CD4-positive, alpha-beta T cell treated with Interleukin-4 for 1 hour (primary cell): ENCODE measurements around the gene NRF1.
"Not testable (repeated sequence)": the region's sequence is repeated elsewhere in the genome, so short reads cannot be mapped to it uniquely, and the experiment has no call there.

Experiments
- DNase-seq, 2 donors: peaks; one replicate each; pipeline ENCODE4 v3.0.0-alpha.2; 2020 to 2022

The NRF1 gene

DNA sequence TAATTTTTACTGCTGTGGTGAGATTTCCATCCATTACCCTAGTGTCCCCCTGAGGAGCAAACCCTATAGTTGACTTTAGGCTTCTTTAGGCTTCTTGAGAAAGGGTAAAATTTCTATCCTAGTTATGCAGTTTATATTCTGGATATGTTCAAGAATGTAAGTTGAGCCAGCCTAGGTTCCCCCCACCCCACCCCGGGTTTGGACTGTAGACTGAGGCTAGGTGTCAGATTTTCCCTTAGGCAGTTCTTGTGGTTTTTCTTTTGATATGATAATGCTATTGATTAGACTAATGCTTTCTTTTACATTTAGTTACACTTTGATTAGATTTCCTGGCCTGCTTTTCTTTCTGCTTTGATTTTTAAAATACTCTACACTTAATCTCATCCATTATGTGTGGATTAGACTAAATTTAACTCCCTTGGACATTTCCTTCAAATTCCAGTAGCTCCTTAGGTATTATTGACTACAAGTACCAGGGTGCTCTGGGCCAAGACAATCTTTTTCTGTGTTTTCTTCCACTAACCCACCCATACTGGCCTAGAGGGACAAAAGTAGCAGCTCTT lies 37.7 kb downstream of the NRF1 start:
- no peak for DNase-seq

DNA sequence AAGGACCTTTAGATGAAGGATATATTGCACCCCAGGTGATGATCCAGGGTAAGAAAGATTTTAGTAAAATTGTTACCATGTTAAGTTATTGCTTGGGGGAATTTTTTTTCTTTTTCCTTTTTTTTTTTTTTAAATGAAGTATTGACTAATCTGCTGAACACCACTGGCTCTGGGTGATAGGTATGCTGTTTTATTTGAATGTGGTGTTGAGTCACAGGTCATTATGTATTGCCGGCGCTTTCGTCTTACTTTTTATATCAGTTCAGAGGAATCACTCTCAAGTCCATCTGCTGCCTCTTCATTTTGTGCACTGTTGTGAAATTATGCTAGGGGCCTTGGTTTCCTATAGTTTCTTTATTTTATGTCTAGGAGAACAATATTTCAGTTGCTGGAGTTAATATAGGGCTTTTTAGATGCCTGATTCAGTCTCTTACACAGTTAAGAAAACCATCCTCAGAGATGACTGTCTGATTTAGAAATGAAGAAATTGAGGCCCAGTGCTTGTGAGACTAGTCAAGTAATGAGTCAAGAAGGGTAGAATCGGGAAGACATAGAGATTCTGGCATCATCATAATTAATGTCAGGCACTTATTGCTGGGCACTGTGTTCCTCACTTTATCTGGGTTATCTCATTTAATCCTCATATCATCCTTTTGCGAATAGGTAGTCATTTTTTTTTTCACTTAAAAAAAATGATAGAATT lies 38.7 kb downstream of the NRF1 start:
- no peak for DNase-seq

DNA sequence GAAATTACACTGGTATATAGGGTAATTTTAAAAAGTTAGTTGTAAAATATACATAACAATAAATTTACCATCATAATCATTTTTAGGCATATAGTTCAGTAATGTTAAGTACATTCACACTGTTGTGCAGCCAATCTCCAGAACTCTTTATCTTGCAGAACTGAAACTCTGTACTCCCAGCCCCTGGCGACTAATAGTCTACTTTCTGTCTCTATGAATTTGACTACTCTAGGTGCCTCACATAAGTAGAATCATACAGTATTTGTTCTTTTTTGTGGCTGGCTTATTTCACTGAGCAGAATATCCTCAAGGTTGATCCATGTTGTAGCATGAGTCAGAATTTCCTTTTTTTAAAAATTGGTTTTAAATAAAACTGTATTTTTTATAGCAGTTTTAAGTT lies 41.4 kb downstream of the NRF1 start:
- DNase-seq, result no peak

DNA sequence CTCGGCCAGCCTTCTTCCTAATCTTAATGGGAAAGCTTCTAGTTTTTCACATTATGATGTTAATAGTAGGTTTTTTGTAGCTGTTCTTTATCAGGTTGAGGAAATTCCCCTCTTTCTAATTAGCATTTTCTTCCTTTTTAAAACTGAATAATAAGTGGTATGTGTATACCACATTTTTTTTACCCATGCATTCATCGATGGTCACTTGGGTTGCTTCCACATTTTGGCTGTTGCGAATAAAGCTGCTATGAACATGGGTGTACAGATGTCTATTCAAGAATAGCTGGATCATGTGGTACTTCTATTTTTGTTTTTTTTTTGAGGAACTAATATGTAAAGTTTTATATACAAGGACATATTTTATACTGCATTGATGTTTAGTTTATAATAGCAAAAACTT lies 44.3 kb downstream of the NRF1 start:
- no peak for DNase-seq

DNA sequence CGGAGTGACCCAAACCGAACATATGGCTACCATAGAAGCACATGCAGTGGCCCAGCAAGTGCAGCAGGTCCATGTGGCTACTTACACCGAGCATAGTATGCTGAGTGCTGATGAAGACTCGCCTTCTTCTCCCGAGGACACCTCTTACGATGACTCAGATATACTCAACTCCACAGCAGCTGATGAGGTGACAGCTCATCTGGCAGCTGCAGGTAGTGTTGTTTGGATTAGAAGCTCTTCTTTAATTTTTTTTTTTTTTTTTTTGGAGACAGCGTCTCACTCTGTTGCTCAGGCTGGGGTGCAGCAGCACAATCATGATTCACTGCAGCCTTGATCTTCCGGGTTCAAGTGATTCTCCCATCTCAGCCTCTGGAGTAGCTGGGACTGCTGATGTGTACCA lies 45.8 kb downstream of the NRF1 start:
- DNase-seq, result no peak

DNA sequence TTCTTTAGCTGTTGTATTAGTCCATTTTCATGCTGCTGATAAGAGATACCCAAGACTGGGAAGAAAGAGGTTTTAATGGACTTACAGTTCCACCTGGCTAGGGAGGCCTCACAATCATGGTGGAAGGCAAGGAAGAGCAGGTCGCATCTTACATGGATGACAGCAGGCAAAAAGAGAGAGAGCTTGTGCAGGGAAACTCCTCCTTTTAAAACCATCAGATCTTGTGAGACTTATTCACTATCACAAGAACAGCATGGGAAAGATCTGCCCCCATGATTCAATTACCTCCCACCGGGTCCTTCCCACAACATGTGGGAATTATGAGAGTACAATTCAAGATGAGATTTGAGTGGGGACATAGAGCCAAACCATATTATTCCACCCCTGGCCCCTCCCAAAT lies 48.4 kb downstream of the NRF1 start:
- DNase-seq, result not testable (repeated sequence)

DNA sequence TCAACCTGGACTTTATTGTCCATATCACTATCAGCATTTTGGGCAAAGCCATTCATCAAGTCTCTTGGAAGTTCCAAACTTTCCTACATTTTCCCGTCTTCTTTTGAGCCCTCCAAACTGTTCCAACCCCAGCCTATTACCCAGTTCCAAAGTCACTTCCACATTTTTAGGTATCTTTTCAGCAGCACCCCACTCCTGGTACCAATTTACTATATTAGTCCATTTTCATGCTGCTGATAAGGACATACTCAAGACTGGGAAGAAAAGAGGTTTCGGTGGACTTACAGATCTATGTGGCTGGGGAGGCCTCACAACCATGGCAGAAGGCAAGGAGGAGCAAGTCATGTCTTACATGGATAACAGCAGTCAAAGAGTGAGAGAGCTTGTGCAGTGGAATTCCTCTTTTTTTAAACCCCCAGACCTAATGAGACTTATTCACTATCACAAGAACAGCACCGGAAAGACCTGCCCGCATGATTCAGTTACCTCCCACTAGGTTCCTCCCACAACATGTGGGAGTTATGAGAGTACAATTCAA lies 50.2 kb downstream of the NRF1 start:
- DNase-seq, result no peak

DNA sequence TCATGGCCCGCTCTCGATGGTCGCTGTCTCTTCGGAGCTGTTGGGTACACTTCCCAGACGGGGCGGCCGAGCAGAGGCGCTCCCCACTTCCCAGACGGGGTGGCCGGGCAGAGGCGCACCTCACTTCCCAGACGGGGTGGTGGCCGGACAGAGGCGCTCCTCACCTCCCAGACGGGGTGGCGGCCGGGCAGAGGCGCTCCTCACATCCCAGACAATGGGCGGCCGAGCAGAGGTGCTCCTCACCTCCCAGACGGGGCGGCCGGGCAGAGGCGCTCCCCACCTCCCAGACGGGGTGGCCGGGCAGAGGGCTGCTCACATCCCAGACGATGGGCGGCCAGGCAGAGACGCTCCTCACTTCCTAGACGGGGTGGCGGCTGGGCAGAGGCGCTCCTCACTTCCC lies 51.7 kb downstream of the NRF1 start:
- DNase-seq, result not testable (repeated sequence)

DNA sequence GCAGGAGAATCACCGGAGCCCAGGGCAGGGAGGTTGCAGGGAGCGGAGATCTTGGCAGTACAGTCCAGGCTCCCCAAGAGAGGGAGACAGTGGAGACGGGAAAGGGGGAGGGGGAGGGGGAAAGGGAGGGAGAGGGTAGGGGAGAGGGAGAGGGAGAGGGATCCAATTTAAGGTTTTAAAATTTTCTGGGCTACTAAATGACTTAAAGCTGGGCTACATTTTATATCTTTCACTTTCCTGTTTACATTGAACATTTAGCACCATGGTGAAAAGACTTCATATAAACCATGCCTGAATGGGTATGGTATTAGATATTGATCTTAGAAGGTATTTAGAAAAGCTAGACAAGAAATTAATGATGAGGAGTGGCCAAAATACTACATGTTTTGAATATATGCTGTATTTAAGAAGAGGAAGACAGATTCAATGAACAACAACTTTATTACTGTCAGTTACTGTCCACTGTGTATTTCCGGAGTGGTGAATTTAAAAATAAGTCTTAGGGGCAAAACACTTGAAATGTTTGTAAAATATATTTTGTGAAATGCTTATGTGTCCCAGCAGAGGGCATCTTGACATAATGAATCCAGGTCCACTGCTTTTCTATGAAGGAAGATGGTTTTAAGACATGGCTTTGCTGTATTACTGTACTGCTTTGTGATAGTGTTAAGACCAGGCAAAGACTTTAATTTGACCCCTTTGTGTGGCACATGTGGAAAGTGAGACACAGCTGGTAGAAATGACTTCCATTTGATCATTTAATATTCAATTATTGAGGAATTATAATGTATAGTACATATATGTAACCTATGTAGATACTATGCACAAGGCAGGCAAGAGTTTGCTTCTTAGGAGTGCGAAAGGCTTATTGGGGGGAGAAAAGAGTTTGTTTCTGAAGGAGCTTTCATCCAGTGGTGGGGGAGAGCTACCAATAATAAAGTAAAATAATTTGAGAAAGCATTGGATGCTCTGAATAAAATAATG lies 52.8 kb downstream of the NRF1 start:
- peak in 1 of 2 donors; percentile 28 for DNase-seq

DNA sequence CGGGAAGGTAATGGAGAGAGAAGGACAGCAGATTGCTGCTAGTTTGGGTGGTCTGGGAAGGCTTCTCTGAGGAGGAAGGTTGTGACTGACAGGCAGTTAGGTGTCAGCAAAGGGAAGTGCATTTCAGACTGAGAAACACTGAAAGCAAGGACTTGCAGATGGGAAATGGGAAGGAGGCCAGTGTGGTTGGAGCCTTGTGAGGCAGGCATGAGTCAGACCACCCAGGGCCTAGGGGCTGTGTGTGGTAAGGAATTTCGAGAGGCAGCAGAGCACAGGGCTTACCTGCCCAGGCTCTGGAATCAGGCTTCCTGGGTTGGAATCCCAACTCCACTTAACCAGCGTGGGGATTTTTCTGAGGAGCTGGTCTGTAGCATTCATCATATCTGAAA lies 53.5 kb downstream of the NRF1 start:
- no peak for DNase-seq

DNA sequence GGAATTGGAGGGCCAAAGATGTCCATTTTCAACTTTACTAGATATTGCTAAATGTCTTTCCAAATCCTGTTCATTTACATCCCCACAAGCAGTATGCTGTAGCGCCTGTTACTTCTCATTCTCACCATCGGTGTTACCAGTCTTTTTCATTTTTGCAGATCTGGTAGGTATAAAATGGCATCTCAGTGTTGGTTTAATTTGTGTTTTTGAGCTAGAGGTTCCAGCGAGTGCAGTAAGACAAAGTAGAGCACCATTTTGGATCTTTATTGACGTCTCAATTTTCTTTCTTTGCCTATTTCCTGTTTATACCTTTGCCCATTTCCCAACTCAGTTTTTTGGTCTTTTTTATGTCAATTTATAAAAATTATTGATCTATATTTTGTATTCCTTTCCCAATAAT lies 55.6 kb downstream of the NRF1 start:
- no peak for DNase-seq

DNA sequence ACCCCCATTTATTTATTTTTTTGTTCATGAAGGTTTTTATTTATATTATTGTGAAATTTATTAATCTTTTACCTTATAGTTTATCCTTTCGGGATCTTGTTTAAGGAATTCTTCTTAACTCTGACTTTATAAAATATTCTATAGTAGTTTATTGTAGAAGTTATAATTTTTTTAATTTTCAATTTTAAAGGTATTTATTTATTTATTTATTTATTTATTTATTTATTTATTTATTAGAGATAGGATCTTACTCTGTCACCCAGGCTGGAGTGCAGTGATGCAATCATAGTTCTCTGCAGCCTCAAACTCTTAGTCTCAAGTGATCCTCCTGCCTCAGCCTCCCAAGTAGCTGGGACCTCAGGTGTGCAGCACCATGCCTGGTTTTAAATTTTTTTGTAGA lies 56.0 kb downstream of the NRF1 start:
- DNase-seq, result no peak

DNA sequence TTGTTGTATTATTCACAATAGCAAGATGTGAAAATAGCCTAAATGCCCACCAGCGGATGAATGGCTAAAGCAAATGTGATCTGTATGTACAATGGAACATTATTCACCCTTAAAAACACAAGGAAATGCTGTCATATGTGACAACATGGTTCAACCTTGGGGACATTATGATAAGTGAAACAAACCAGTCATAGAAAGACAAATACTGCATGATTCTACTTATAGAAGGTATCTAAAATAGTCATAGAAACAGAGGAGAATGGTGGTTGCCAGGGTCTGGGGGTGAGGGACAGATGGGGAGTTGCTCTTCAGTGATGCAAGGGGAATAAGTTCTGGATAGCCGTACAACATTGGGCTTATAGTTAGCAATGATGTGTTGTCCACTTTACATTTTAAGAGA lies 58.4 kb downstream of the NRF1 start:
- DNase-seq, result no peak

DNA sequence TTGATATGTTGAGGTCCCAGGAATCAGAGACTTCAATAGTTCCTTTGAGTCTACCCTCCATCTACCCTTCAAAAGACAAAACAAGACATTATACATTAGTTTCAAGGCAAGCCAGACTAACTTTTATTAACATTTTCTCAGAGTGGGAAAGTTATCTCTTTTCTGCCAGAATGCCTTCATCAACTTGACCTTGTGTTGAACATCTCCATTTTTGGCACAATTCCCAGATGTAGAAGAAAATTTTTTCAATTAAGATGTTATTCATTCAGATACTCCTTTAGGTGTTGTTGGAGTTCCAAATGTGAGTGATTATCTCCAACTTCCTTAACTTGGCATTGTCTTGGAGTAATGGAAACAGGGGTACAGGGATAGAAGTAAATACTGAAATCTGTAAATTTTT lies 59.1 kb downstream of the NRF1 start:
- no peak for DNase-seq

DNA sequence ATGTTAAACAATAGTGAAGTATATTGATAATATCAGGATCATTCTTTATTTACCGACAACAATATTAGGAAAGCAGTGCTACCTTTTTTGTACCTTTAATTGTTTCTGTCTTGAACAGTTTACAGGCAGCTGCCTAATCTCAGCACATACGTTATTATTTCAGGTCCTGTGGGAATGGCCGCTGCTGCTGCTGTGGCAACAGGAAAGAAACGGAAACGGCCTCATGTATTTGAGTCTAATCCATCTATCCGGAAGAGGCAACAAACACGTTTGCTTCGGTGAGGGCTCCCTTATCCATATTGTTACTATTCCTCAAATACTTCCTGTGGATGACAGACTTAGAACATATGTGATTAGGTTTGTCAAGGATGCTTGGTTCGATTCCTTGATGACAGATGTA lies 59.7 kb downstream of the NRF1 start:
- DNase-seq, result no peak

DNA sequence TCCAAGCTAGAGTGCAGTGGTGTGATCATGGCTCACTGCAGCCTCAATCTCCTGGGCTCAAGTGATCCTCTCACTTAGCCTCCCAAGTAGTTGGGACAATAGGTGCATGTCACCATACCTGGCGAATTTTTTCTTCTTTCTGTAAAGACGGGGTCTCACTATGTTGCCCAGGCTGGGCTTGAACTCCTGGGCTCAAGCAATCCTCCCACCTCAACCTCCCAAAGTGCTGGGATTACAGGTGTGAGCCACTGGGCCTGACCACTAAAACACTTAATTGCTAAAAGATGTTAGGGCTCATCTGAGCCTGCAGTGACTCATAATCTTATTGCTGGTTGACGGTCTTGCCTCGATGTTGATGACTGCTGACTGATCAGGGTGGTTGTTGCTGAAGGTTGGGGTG lies 63.0 kb downstream of the NRF1 start:
- DNase-seq, result not testable (repeated sequence)

DNA sequence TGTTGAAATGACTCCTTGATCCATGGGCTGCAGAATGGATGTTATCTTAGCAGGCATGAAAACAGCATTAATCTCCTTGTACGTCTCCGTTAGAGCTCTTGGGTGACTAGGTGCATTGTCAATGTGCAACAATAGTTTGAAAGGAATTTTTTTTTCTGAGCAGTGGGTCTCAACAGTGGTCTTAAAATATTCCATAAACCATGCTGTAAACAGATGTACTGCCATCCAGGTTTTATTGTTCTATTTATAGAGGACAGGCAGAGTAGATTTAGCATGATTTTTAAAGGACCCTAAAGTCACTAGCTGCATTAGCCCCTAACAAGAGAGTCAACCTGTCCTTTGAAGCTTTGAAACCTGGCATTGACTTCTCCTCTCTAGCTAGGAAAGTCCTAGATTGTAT lies 64.0 kb downstream of the NRF1 start:
- DNase-seq, result no peak

DNA sequence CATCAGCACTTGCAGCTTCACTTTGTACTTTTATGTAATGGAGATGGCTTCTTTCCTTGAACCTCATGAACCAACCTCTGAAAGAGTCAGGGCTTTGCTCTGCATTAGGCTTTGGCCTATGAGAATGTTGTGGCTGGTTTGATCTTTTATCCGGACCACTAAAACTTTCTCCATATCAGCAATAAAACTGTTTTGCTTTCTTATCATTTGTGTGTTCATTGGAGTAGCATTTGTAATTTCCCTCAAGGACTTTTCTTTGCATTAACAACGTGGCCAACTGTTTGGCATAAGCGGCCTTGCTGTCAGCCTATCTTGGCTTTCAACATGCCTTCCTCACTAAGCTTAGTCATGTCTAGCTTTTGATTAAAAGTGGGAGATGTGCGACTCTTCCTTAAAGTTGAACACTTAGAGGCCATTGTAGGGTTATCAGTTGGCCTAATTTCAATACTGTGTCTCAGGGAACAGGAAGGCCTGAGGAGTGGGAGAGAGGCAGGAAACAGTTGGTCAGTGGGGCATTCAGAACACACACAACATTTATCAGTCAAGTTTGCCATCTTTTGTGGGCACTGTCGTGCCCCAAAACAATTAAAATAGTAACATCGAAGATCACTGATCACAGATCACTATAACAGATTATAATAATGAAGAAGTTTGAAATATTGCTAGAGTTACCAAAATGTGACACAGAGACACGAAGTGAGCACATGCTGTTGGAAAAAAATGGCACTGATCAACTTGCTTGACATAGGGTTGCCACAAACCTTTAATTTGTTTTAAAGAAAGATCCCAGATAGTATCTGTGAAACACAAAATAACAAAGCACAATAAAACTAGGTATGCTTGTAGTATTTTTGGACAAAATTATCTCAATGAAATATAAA lies 64.7 kb downstream of the NRF1 start:
- DNase-seq, result no peak

DNA sequence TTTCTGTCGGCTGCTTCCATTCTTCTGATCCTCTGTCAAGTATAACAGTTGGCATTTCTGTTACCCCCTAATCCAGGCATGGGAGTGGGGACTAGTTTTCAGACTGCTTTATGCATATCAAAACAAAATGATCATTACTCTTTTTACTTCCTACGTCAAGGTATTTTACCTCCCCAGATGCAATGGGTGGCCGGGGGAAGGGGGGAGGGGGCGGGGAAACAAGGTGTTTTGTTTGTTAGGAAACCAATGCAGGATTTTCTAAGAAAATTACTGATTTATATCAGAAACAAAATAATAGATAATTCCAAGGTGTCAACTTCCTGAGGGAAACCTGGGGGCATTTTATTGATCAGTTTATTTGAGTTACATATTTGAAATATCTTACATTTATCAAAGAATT lies 66.3 kb downstream of the NRF1 start:
- DNase-seq, result no peak

DNA sequence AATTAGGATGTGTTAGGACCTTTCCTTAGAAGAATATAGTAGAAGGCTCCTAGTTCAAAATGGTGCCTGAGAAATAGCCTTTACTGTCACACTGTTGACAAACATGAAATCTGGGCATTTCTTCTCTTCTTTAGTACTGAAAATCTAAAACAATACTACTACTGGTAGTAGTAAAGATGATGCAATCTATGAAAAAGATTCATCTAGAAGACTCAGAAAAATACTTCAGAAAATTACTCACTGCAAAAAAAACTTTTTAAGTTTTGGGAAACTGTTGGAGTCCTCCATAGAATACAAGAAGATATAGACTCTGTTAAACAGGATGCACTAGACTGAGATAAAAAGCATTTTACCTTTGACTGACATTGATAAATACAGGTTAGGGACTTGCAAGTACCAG lies 67.1 kb downstream of the NRF1 start:
- DNase-seq, result no peak

DNA sequence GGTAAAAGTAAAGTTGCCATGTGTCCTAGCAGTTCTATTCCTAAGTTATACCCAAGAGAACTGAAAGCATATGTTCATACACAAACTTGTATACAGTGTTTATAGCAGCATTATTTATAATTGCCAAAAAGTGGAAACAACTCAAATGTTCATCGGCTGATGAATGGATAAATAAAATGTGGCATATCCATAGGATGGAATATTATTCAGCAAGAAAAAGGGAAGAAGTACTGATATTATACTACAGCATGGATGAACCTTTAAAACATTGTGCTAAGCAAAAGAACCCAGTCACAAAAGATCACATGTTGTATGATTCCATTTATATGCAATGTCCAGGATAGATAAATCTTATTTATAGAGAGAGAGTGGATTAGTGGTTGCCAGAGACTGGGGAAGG lies 68.9 kb downstream of the NRF1 start:
- no peak for DNase-seq

DNA sequence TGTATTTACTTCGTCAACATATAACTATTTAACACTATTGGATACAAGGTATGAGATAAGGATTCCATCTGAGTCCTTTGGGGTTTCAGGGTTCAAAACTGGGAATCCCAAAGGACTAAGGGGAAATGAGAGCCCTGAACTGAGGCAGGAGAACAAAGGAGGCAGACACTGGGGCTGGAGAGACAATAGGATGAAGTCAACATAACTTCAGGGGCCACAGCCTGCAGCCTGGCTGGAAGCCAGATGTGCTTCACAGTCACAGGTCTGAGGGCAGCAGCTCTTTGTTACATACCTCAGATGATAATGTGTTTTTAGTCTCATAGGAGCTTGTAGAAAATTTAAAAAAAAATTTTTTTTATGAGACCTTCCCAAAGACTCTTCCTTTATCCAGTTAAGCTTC lies 73.3 kb downstream of the NRF1 start:
- no peak for DNase-seq

DNA sequence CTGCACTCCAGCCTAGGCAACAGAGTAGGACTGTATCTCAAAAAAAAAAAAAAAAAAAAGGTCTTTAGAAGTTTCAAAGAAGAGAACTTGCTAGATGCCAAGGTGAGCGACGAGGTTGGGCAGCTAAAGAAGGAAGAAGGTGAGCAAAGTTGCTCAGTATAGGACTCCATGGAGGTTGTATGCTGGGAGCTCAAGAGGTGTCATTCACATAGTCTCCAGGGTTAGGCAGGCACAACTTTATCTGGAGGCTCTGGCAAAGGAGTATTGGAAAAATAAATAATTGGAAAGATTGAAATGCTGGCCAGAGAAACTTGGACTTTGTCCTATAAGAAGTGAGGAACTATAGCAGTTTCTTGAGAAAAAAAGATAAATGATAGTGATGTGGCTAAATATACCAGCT lies 74.5 kb downstream of the NRF1 start:
- DNase-seq, result no peak
